Measurements from ENCODE around the gene ANGPTL4.
A peak's percentile ranks its signal among the peaks of the same experiment; 100 is the strongest.
"Not testable (repeated sequence)": the region's sequence is repeated elsewhere in the genome, so short reads cannot be mapped to it uniquely, and the experiment has no call there.

ANGPTL4 gene

GRCh38 chr19:8361921-8362793 is 1.8 kb upstream of the ANGPTL4 start:
- DNase-seq (ENCODE audit: low read depth): peak; percentile 90

GRCh38 chr19:8366121-8366581 is 2.2 kb downstream of the ANGPTL4 start:
- no peak for DNase-seq (ENCODE audit: low read depth)

- no peak for DNase-seq (ENCODE audit: low read depth)
These were observed 3.0 kb downstream of the ANGPTL4 start for GRCh38 chr19:8366961-8367326.

- DNase-seq (ENCODE audit: low read depth): peak; percentile 88
These were observed 3.5 kb downstream of the ANGPTL4 start for GRCh38 chr19:8367327-8368001.

GRCh38 chr19:8370176-8371010 is 6.4 kb downstream of the ANGPTL4 start:
- no peak for DNase-seq (ENCODE audit: low read depth)

GRCh38 chr19:8371011-8371804 is 7.3 kb downstream of the ANGPTL4 start:
- no peak for DNase-seq (ENCODE audit: low read depth)

- DNase-seq (ENCODE audit: low read depth): no peak
These were observed 10.2 kb downstream of the ANGPTL4 start for GRCh38 chr19:8373867-8374813.

GRCh38 chr19:8375766-8376165 is 11.8 kb downstream of the ANGPTL4 start:
- DNase-seq (ENCODE audit: low read depth): not testable (repeated sequence)

- DNase-seq (ENCODE audit: low read depth): not testable (repeated sequence)
These were observed 12.5 kb downstream of the ANGPTL4 start for GRCh38 chr19:8376373-8376974.

GRCh38 chr19:8377598-8377997 is 13.6 kb downstream of the ANGPTL4 start:
- DNase-seq (ENCODE audit: low read depth): no peak

- not testable (repeated sequence) for DNase-seq (ENCODE audit: low read depth)
These were observed 15.4 kb downstream of the ANGPTL4 start for GRCh38 chr19:8379156-8379891.

- not testable (repeated sequence) for DNase-seq (ENCODE audit: low read depth)
These were observed 20.6 kb downstream of the ANGPTL4 start for GRCh38 chr19:8384569-8384968.

GRCh38 chr19:8385103-8385502 is 21.1 kb downstream of the ANGPTL4 start:
- DNase-seq (ENCODE audit: low read depth): not testable (repeated sequence)

- not testable (repeated sequence) for DNase-seq (ENCODE audit: low read depth)
These were observed 21.6 kb downstream of the ANGPTL4 start for GRCh38 chr19:8385566-8385965.

- not testable (repeated sequence) for DNase-seq (ENCODE audit: low read depth)
These were observed 22.5 kb downstream of the ANGPTL4 start for GRCh38 chr19:8386419-8386818.

- DNase-seq (ENCODE audit: low read depth): no peak
These were observed 23.0 kb downstream of the ANGPTL4 start for GRCh38 chr19:8386990-8387389.

- no peak for DNase-seq (ENCODE audit: low read depth)
These were observed 24.0 kb downstream of the ANGPTL4 start for GRCh38 chr19:8387688-8388611.

- DNase-seq (ENCODE audit: low read depth): no peak
These were observed 24.6 kb downstream of the ANGPTL4 start for GRCh38 chr19:8388612-8388958.

All from GM04503 (cell line).